Measurements from ENCODE around the gene CCDC92.

DNA sequence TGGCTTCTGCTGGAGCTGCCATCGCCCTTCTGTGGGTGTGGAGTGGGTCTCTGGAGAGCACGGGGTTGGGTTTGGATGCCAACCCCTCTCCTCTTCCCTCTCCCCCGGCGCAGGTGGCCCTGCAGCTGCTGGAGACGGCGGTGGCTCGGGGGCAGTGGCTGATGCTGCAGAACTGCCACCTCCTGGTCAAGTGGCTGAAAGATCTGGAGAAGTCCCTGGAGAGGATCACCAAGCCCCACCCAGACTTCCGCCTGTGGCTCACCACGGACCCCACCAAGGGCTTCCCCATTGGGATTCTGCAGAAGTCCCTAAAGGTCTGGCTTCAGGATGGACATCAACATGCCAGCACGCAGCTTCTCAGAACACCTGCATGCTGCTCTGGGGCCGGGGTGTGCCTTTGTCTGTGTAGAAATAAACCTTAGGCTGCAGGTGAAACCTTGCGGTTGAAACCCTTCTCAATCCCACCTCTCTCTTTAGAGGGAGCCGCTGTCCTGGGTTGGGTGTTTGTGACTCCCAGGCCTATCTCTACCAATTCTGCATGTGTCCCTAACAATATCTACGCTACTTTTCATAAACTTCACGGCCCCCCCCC is 44.3 kb downstream of the CCDC92 start:
- no peak for TF ChIP-seq POLR2A (IDR thresholded peaks at IDR 0.05; ENCODE audit: low read length)
- no peak for TF ChIP-seq RFX5 (IDR thresholded peaks at IDR 0.05)
- TF ChIP-seq, protein P1, sequence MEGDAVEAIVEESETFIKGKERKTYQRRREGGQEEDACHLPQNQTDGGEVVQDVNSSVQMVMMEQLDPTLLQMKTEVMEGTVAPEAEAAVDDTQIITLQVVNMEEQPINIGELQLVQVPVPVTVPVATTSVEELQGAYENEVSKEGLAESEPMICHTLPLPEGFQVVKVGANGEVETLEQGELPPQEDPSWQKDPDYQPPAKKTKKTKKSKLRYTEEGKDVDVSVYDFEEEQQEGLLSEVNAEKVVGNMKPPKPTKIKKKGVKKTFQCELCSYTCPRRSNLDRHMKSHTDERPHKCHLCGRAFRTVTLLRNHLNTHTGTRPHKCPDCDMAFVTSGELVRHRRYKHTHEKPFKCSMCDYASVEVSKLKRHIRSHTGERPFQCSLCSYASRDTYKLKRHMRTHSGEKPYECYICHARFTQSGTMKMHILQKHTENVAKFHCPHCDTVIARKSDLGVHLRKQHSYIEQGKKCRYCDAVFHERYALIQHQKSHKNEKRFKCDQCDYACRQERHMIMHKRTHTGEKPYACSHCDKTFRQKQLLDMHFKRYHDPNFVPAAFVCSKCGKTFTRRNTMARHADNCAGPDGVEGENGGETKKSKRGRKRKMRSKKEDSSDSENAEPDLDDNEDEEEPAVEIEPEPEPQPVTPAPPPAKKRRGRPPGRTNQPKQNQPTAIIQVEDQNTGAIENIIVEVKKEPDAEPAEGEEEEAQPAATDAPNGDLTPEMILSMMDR (IDR thresholded peaks at IDR 0.05) = no peak
- TF ChIP-seq CEBPB (IDR thresholded peaks at IDR 0.05) = no peak

Data from A549 (cell line).